K562 (cell line): ENCODE data around the gene WWOX. TPM values are rescaled to one million over a fixed set of nuclear protein-coding genes. Genes with fewer than 3 reads are reported as not detected.

ENCODE experiments used
- ATAC-seq: fragments of 200-7000 bp; cut with Tn5 transposase; 3 replicates; pipeline ENCODE4 v1.9.1; 2020; ENCODE audit warnings: moderate library complexity
- BruUV-seq: library from RNA; stranded (reverse); fragments of 400-500 nt; replicated peaks from 2 replicates; lab custom pipeline; 2021; lab: Mats Ljungman, UMichigan
- CTCF ChIA-PET: fragments of 300-600 bp; formaldehyde crosslinking; extraction: SDS; loops from one replicate; lab custom pipeline; 2021; ENCODE audit warnings: low intra/inter-chr PET ratio; lab: Yijun Ruan, JAX
- POLR2A ChIA-PET: fragments of 300-600, 350-650 bp; sonication (Branson Sonifier 250); formaldehyde crosslinking; extraction: SDS; loops from one replicate; lab custom pipeline; 2021; ENCODE audit warnings: antibody characterized with exemption, inconsistent platforms; lab: Yijun Ruan, JAX
- DNase-seq, 4 experiments: peaks; one replicate each; pipeline versions ENCODE4 v3.0.0 to v3.0.0-alpha.2; 2011 to 2018; ENCODE audit warnings: low spot score in 3 of 4, mixed read lengths in 3 of 4; ENCODE audit errors: extremely low read depth in 1 of 4
- FAIRE-seq: peaks from 2 replicates; lab custom pipeline; 2011; peaks lifted over from hg19 to GRCh38; lab: Jason Lieb, UNC
- H2AFZ ChIP-seq: 2 replicates; pipeline ENCODE4 v1.6.0; 2011; ENCODE audit warnings: low read depth, low read length, control low read depth, inconsistent platforms
- H3K27ac ChIP-seq: fragments of 200-600 bp; 3 replicates; pipeline ENCODE4 v1.8.0; 2011; ENCODE audit warnings: low read depth, mild to moderate bottlenecking, control low read depth, inconsistent platforms, low read length, moderate library complexity, mixed read lengths; ENCODE audit errors: extremely low read depth
- H3K27me3 ChIP-seq, 2 experiments: fragments of 300-600 bp in 1 of 2; 2 replicates in 1 of 2; 3 replicates in 1 of 2; pipeline versions ENCODE4 v1.6.0 to v1.8.0; 2011; ENCODE audit warnings: inconsistent platforms in 2 of 2, low read length in 2 of 2, mild to moderate bottlenecking in 1 of 2, mixed read lengths in 1 of 2, moderate library complexity in 1 of 2; ENCODE audit not compliant: control insufficient read depth in 2 of 2, insufficient read depth in 2 of 2
- H3K36me3 ChIP-seq: fragments of 300-600 bp; 3 replicates; pipeline ENCODE4 v1.8.0; 2011; ENCODE audit warnings: mild to moderate bottlenecking, low read length, inconsistent platforms; ENCODE audit not compliant: control insufficient read depth, insufficient read depth
- H3K4me1 ChIP-seq, 2 experiments: fragments of 200-600 bp in 1 of 2; replicated peaks in 1 of 2; 2 replicates in 1 of 2; 3 replicates in 1 of 2; pipeline versions ENCODE4 v1.5.1 to v1.8.0; 2011; ENCODE audit warnings: inconsistent platforms in 2 of 2, low read length in 2 of 2, mild to moderate bottlenecking in 1 of 2, mixed read lengths in 1 of 2, moderate library complexity in 1 of 2; ENCODE audit not compliant: control insufficient read depth in 2 of 2, insufficient read depth in 2 of 2
- H3K4me2 ChIP-seq: 2 replicates; pipeline ENCODE4 v1.6.1; 2011; ENCODE audit warnings: low read length, control low read depth, inconsistent platforms, mixed read lengths; ENCODE audit not compliant: insufficient read depth
- H3K4me3 ChIP-seq: fragments of 200-600 bp; sonication (generic), shearing (Covaris generic); 2 replicates; pipeline ENCODE4 v1.5.1; 2016; ENCODE audit warnings: control low read depth, inconsistent platforms
- H3K79me2 ChIP-seq: fragments of 200-600 bp; 3 replicates; pipeline ENCODE4 v1.8.0; 2011; ENCODE audit warnings: low read length, inconsistent platforms; ENCODE audit not compliant: control insufficient read depth, insufficient read depth
- H3K9ac ChIP-seq, 2 experiments: 2 replicates each; pipeline versions ENCODE4 v1.6.0 to v1.6.1; 2011; ENCODE audit warnings: low read depth in 2 of 2, low read length in 2 of 2, control low read depth in 1 of 2, inconsistent platforms in 1 of 2, mild to moderate bottlenecking in 1 of 2, mixed read lengths in 1 of 2; ENCODE audit not compliant: insufficient read depth in 1 of 2
- H3K9me1 ChIP-seq: one replicate; pipeline ENCODE4 v1.6.0; 2011; ENCODE audit warnings: inconsistent platforms, mild to moderate bottlenecking, low read length, moderate library complexity; ENCODE audit not compliant: control insufficient read depth, insufficient read depth
- H3K9me3 ChIP-seq: replicated peaks from 2 replicates; pipeline ENCODE4 v1.5.1; 2011; ENCODE audit warnings: low read depth, low read length, inconsistent platforms; ENCODE audit not compliant: control insufficient read depth, insufficient read depth
- H4K20me1 ChIP-seq: replicated peaks from 2 replicates; pipeline ENCODE4 v1.6.1; 2011; ENCODE audit warnings: low read length, inconsistent platforms, mixed read lengths; ENCODE audit not compliant: control insufficient read depth, insufficient read depth
- CHD1 ChIP-seq: fragments of 200-600 bp; sonication (generic); IDR thresholded peaks from one replicate; pipeline ENCODE4 v1.6.1; 2012; ENCODE audit warnings: mild to moderate bottlenecking, moderate library complexity, low read length, inconsistent platforms
- ETS1 ChIP-seq: conservative IDR thresholded peaks from 2 replicates; pipeline ENCODE4 v1.6.1; 2011; ENCODE audit warnings: low read depth, mild to moderate bottlenecking, low read length; ENCODE audit not compliant: control insufficient read depth
- GTF2E2 ChIP-seq: fragments of 200-800 bp; sonication (Bioruptor generic); IDR thresholded peaks from 2 replicates; pipeline ENCODE4 v1.6.1; 2016; ENCODE audit warnings: missing genetic modification characterization, missing compliant biosample characterization
- KDM2B ChIP-seq: fragments of 250-450 bp; sonication (Bioruptor Pico); IDR thresholded peaks from 2 replicates; pipeline ENCODE4 v1.8.0; 2021; ENCODE audit warnings: mild to moderate bottlenecking, moderate library complexity
- MITF ChIP-seq: IDR thresholded peaks from 2 replicates; pipeline ENCODE4 v1.6.1; 2014; ENCODE audit warnings: antibody characterized with exemption
- USF2 ChIP-seq: sonication (generic); formaldehyde crosslinking; IDR thresholded peaks from 2 replicates; pipeline ENCODE4 v1.5.0; 2020; ENCODE audit warnings: missing genetic modification reagents
- ZBTB43 ChIP-seq: sonication (generic); formaldehyde crosslinking; IDR thresholded peaks from 2 replicates; pipeline ENCODE4 v1.8.0; 2023; ENCODE audit warnings: mild to moderate bottlenecking, missing genetic modification reagents
- ZNF766 ChIP-seq: fragments of 200-800 bp; sonication (Bioruptor generic); conservative IDR thresholded peaks from 2 replicates; pipeline ENCODE4 v1.6.1; 2016; ENCODE audit warnings: missing genetic modification characterization, missing compliant biosample characterization
- WGBS: fragments of 100-300 bp; shearing (Covaris generic); methylation state at CpG from one replicate; pipeline ENCODE4 v1.1.6; 2016; ENCODE audit warnings: low coverage, mixed read lengths; ENCODE audit not compliant: insufficient coverage; ENCODE audit errors: missing lambda C conversion rate; 5-methylcytosine and 5-hydroxymethylcytosine counted together
- in situ Hi-C: fragments of 300-500 bp; cut with MboI; formaldehyde crosslinking; loops from 4 replicates; pipeline ENCODE4 v1.15.0; 2018; ENCODE audit warnings: inconsistent platforms, mixed read lengths
- intact Hi-C: fragments of 100-400 bp; cut with micrococcal nuclease; formaldehyde crosslinking; loops from 2 replicates; pipeline ENCODE4 v1.14.2; 2022
- polyA plus RNA-seq, 8 experiments: library from polyadenylated mRNA; depleted of rRNA in 4 of 8; stranded (reverse) in 5 of 8; unstranded in 3 of 8; fragments of >200 nt; fragmentation: Nextera tagmentation in 2 of 8; fragmentation: Illumina TruSeq in 1 of 8; extraction: Ambion mirVana in 2 of 8; extraction: Trizol in 1 of 8; gene quantifications; 2 replicates each; pipeline versions ENCODE4 v1.2.1 to v1.2.3, GENCODE V29; 2011 to 2014; ENCODE audit warnings: inconsistent platforms in 1 of 8, missing spikeins in 1 of 8
- total RNA-seq, 7 experiments: library from RNA; depleted of rRNA in 6 of 7; stranded (reverse); fragments of >200 nt in 6 of 7; fragmentation: Illumina TruSeq in 2 of 7; extraction: Trizol in 2 of 7; gene quantifications; 2 replicates each; pipeline versions ENCODE4 v1.2.1 to v1.2.3, GENCODE V29; 2011 to 2021; ENCODE audit warnings: low replicate concordance in 1 of 7

The WWOX gene
- total and polyA plus RNA-seq, 9 of the 15 experiments (the other 6 are each of a cell fraction or from before 2014, with no cell fraction given), result 1.6 to 22.7 (median 8.1) TPM

- no peaks in the 10 kb centered on the region for H3K36me3 ChIP-seq
- intact Hi-C loops, result no loop called here
These were observed 717.2 kb downstream of the WWOX start for GRCh38 chr16:78816499-78817195.

GRCh38 chr16:78817200-78817739 lies 717.8 kb downstream of the WWOX start:
- Histone ChIP-seq H3K9ac (no peak overlapping the region), H3K79me2 (no peaks in the 10 kb centered on the region), H3K9me3 (no peaks in the 10 kb centered on the region), H3K9me1 (no peaks in the 10 kb centered on the region), H2AFZ (no peak overlapping the region), H4K20me1 (no peaks in the 10 kb centered on the region), H3K4me3 (no peak overlapping the region), H3K4me2 (no peak overlapping the region), H3K27ac (no peak overlapping the region), H3K4me1 (no peaks in the 10 kb centered on the region), H3K27me3 (peaks cover 0 to 9% of the 10 kb centered on the region in 2 experiments; a peak in 2 of 5 replicates), H3K36me3 (no peaks in the 10 kb centered on the region)
- no TSS peak for BruUV-seq
- FAIRE-seq (no peak), ATAC-seq (no peak), DNase-seq (no peak)
- intact Hi-C loops, result no loop called here
- ChIA-PET CTCF (no interaction called here), POLR2A (no interaction called here)
- 0% methylated on average over 6 of the region's 6 CpGs for WGBS
- in situ Hi-C loops, result no loop called here
- TF ChIP-seq ZBTB43 (CRISPR knock-in tag) (no peak), USF2 (CRISPR knock-in tag) (no peak), ETS1 (no peak), KDM2B (CRISPR knock-in tag) (no peak), ZNF766 (CRISPR knock-in tag) (no peak), CHD1 (no peak), MITF (no peak)

More at GRCh38 chr16:78816499-78817195, 717.2 kb downstream of the WWOX start:
- no peak for DNase-seq
- H3K4me3 ChIP-seq, result no peak overlapping the region
- ChIA-PET POLR2A (no interaction called here), CTCF (no interaction called here)
- FAIRE-seq, result no peak
- H3K4me2 ChIP-seq, result no peak overlapping the region
- ATAC-seq, result no peak
- H4K20me1 ChIP-seq, result no peaks in the 10 kb centered on the region
- no TSS peak for BruUV-seq
- H3K27me3 ChIP-seq, result peaks cover 0 to 9% of the 10 kb centered on the region in 2 experiments; a peak in 2 of 5 replicates
- no peaks in the 10 kb centered on the region for H3K9me1 ChIP-seq
- WGBS, result 0% methylated on average over 2 of the region's 2 CpGs
- no peak for TF ChIP-seq GTF2E2 (tag)
- H3K4me1 ChIP-seq, result no peaks in the 10 kb centered on the region
- H2AFZ ChIP-seq, result no peak overlapping the region
- H3K79me2 ChIP-seq, result no peaks in the 10 kb centered on the region
- no peaks in the 10 kb centered on the region for H3K9me3 ChIP-seq
- in situ Hi-C loops, result no loop called here
- no peak overlapping the region for H3K27ac ChIP-seq
- H3K9ac ChIP-seq, result no peak overlapping the region
